Neural cell (in vitro differentiated cells): Measurements from ENCODE around the gene DENND4A.

Experiments used
- EZH2 ChIP-seq: fragments of 200-600, 300-800 bp; shearing (Covaris generic), sonication (generic); IDR thresholded peaks from 2 replicates; pipeline ENCODE4 v1.6.1; 2014; ENCODE audit warnings: antibody characterized with exemption, low read length, borderline replicate concordance, mild to moderate bottlenecking; ENCODE audit not compliant: insufficient read depth, poor library complexity, severe bottlenecking
- MXI1 ChIP-seq: fragments of 450-650 bp; conservative IDR thresholded peaks from 2 replicates; pipeline ENCODE4 v1.6.1; 2014; ENCODE audit warnings: antibody characterized with exemption, mild to moderate bottlenecking; ENCODE audit not compliant: poor library complexity, severe bottlenecking
- POLR2AphosphoS5 ChIP-seq: IDR thresholded peaks from 2 replicates; pipeline ENCODE4 v1.6.1; 2012
- REST ChIP-seq: IDR thresholded peaks from 2 replicates; pipeline ENCODE4 v1.6.1; 2012; ENCODE audit warnings: borderline replicate concordance
- SMC3 ChIP-seq: fragments of 450-650 bp; conservative IDR thresholded peaks from 2 replicates; pipeline ENCODE4 v1.6.1; 2014; ENCODE audit warnings: antibody characterized with exemption, mild to moderate bottlenecking, moderate library complexity; ENCODE audit not compliant: poor library complexity

GRCh38 chr15:65722191-65722590, 69.9 kb downstream of the DENND4A start:
- TF ChIP-seq SMC3 (no peak), POLR2AphosphoS5 (no peak), MXI1 (no peak), REST (no peak), EZH2 (no peak)
